Bronchial epithelial cell (primary cell): ENCODE measurements around the gene CRNKL1. TPM values are rescaled to one million over a fixed set of nuclear protein-coding genes. Genes with fewer than 3 reads are reported as not detected.

Source experiments
- DNase-seq: peaks from one replicate; pipeline ENCODE4 v3.0.0-alpha.2; 2010; ENCODE audit warnings: low read depth
- FAIRE-seq: peaks from 2 replicates; lab custom pipeline; 2011; peaks lifted over from hg19 to GRCh38; lab: Jason Lieb, UNC
- H3K27me3 ChIP-seq: 2 replicates; pipeline ENCODE4 v1.5.1; 2011; ENCODE audit warnings: low read length; ENCODE audit not compliant: control insufficient read depth, insufficient read depth
- H3K36me3 ChIP-seq: 2 replicates; pipeline ENCODE4 v1.5.1; 2011; ENCODE audit warnings: low read length; ENCODE audit not compliant: control insufficient read depth, insufficient read depth
- H3K4me3 ChIP-seq: 2 replicates; pipeline ENCODE4 v1.5.1; 2011; ENCODE audit warnings: mild to moderate bottlenecking, low read depth, low read length, control low read depth
- CTCF ChIP-seq: IDR thresholded peaks from 2 replicates; pipeline ENCODE4 v1.5.1; 2011; ENCODE audit warnings: mild to moderate bottlenecking, moderate library complexity, low read length, control low read depth, inconsistent platforms; ENCODE audit not compliant: insufficient read depth, severe bottlenecking
- total RNA-seq: library from RNA; depleted of rRNA; stranded (reverse); fragments of >200 nt; gene quantifications from 2 replicates; pipeline ENCODE4 v1.2.1, GENCODE V29; 2014

CRNKL1 gene
- total RNA-seq, 1 donor from 2014 or later = 14.0 TPM

- H3K36me3 ChIP-seq = peaks cover 5% of the 10 kb centered on the region
- TF ChIP-seq CTCF = no peak
- no peaks in the 10 kb centered on the region for H3K27me3 ChIP-seq
- DNase-seq = no peak
- peak overlapping the region; percentile 96 for H3K4me3 ChIP-seq
- FAIRE-seq = peak; percentile 7
These were observed 546 bp downstream of the CRNKL1 start for GRCh38 chr20:20051767-20052073.

DNA sequence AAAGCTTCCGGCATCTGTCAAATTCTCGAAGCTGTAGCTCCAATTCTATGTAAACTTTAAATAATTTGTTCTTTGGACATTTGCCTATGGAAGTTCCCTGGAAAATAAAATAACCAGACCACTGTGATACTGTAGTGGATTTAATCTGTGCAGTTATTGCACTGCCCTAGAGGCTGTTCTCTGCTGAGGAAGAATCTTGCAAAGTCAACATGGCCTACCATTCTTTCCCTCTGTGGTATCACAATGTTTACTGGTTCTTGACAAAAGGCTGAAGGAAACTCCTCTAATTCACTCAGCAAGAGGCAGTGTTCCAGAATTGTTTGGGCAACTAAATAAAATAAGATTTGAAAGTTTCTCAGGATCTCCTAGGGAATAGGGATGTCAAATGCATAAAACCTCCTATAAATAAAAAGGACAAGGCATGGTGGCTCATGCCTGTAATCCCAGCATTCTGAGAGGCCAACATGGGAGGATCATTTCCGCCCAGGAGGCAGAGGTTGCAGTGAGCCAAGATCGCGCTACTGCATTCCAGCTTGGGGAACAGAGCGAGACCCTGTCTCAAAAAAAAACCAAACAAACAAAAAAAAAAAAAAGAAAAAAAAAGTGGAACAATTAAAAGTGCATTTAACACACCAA lies 12.4 kb downstream of the CRNKL1 start:
- Histone ChIP-seq H3K4me3 (no peak overlapping the region), H3K27me3 (no peaks in the 10 kb centered on the region), H3K36me3 (peaks cover 13% of the 10 kb centered on the region)
- DNase-seq (no peak), FAIRE-seq (no peak)
- TF ChIP-seq CTCF = no peak

DNA sequence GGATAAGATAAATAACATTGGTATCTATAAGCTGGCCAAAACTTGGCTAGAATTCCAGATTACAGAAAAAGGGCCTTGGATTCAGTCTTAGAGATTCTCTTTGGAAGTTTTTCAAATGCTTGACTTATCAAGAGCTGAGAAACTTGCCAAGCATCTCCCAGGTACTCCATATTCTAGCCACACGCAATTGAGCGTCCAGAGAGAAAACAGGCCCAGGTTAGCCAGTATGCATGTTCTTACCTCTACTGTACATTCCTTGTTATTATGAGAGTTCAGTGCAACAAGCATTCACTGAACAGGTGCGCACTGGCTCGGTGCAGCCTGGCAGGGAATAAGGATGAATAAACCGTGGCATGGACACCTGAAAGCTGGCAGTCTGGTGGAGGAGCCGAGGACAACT lies 13.7 kb downstream of the CRNKL1 start:
- no peak overlapping the region for H3K4me3 ChIP-seq
- peaks cover 13% of the 10 kb centered on the region for H3K36me3 ChIP-seq
- no peak for TF ChIP-seq CTCF
- FAIRE-seq (no peak), DNase-seq (no peak)
- no peaks in the 10 kb centered on the region for H3K27me3 ChIP-seq

DNA sequence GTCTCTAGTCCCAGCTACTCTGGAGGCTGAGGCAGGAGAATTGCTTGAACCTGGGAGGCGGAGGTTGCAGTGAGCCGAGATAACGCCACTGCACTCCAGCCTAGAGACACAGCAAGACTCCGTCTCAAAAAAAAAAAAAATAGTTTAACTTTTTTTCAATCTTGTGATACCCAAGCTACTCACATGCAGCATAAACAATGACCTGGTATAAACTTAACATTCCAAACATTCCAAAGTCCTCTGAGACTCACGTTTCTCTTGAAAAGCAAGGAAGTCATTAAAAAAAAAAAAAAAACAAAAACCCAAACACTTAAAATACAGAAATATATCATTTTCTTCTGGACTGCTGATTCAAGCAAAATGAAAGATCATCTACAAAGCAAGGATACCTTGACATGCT lies 14.3 kb downstream of the CRNKL1 start:
- Histone ChIP-seq H3K4me3 (no peak overlapping the region), H3K27me3 (no peaks in the 10 kb centered on the region), H3K36me3 (peaks cover 11% of the 10 kb centered on the region)
- DNase-seq = no peak
- no peak for TF ChIP-seq CTCF
- no peak for FAIRE-seq

DNA sequence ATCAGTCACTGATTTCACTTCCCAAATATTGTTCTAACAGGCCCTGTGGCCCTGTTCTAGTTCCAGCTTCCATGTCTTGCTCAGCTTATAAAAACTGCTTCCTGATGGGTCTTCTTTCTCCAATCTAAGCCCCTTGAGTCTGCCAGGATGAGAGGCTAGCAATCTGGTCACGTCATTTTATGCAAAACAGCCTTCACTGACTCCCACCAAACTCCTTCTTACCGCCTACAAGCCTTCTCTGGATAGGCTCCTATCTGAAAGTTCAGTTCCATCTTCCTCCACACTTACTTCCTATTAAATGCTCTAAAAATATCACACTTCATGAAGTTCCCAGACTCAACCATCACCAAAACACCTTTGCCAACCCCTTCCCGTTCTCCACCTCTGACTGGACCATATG lies 15.5 kb downstream of the CRNKL1 start:
- H3K4me3 ChIP-seq = no peak overlapping the region
- peaks cover 8% of the 10 kb centered on the region for H3K36me3 ChIP-seq
- no peak for FAIRE-seq
- DNase-seq = no peak
- H3K27me3 ChIP-seq = no peaks in the 10 kb centered on the region
- no peak for TF ChIP-seq CTCF

GRCh38 chr20:20034486-20034885 lies 17.8 kb downstream of the CRNKL1 start:
- no peaks in the 10 kb centered on the region for H3K27me3 ChIP-seq
- FAIRE-seq (no peak), DNase-seq (no peak)
- no peak for TF ChIP-seq CTCF
- no peak overlapping the region for H3K4me3 ChIP-seq
- H3K36me3 ChIP-seq = peaks cover 8% of the 10 kb centered on the region
